ENCODE measurements around the gene STK36. TPM values are rescaled to one million over a fixed set of nuclear protein-coding genes. Genes with fewer than 3 reads are reported as not detected.

STK36 gene
- total RNA-seq, 1 donor from 2014 or later: 42.7 TPM

DNA sequence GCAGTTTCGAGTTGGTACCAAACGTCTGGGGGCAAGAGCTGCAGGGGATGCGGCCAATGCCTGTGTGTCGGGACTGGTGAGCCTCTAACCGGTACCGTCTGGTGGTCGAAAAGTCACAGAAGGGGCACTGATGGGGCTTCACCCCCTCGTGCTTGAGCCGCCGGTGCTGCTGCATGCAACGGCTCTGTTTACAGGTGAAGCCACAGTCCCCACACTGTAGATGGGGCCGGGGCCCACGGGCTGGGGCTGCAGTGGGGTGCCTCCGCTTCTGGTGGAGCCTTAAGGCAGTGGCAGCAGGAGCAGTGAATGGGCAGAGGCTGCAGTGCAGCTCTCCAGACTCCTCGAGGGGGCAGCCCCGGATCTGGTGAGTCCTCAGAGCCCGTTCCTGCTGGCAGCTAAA, 29.1 kb upstream of the STK36 start:
- H3K9me3 Mint-ChIP-seq (ENCODE audit: low read depth): no peaks in the 10 kb centered on the region
- TF ChIP-seq, protein P1, sequence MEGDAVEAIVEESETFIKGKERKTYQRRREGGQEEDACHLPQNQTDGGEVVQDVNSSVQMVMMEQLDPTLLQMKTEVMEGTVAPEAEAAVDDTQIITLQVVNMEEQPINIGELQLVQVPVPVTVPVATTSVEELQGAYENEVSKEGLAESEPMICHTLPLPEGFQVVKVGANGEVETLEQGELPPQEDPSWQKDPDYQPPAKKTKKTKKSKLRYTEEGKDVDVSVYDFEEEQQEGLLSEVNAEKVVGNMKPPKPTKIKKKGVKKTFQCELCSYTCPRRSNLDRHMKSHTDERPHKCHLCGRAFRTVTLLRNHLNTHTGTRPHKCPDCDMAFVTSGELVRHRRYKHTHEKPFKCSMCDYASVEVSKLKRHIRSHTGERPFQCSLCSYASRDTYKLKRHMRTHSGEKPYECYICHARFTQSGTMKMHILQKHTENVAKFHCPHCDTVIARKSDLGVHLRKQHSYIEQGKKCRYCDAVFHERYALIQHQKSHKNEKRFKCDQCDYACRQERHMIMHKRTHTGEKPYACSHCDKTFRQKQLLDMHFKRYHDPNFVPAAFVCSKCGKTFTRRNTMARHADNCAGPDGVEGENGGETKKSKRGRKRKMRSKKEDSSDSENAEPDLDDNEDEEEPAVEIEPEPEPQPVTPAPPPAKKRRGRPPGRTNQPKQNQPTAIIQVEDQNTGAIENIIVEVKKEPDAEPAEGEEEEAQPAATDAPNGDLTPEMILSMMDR (IDR thresholded peaks at IDR 0.05): no peak
- no peak overlapping the region for H3K27ac Mint-ChIP-seq (ENCODE audit: unreplicated experiment)
- DNase-seq (ENCODE audit: low spot score): peak; percentile 90
- H3K27me3 Mint-ChIP-seq (ENCODE audit: low read depth): no peaks in the 10 kb centered on the region
- no peak overlapping the region for H3K4me3 Mint-ChIP-seq (ENCODE audit: unreplicated experiment)
- peaks cover 35% of the 10 kb centered on the region for H3K36me3 Mint-ChIP-seq (ENCODE audit: low read depth)
- no peaks in the 10 kb centered on the region for H3K4me1 Mint-ChIP-seq (ENCODE audit: low read depth)

DNA sequence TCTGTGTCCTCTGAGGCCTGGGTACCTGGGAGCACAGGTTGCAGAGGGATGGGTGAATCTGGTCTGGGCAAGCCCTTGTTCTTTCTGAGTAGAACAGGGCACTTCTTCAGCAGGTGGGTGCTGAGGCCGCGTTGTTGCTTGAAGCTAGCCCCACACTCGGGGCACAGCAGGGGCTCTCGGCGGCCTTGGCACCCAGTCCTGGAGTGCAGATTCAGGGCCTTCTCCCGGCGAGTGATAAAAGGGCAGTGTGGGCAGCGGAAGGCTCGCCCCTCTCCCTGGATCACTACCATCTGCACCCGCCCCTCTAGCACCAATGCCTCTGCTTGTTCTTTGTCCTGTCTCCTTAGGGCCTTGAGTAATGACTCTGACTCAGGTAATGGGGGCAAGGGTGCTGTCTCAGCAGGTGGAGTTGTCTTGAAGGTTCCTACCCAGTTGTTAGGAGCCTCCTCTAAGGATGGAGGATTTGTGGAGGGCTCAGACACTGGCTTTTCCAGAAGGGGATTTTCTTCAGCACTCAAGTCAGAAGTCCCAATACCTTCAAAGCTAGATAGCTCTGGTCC, 28.1 kb upstream of the STK36 start:
- H3K4me3 Mint-ChIP-seq (ENCODE audit: unreplicated experiment): no peak overlapping the region
- no peak for DNase-seq (ENCODE audit: low spot score)
- H3K9me3 Mint-ChIP-seq (ENCODE audit: low read depth): no peaks in the 10 kb centered on the region
- no peaks in the 10 kb centered on the region for H3K4me1 Mint-ChIP-seq (ENCODE audit: low read depth)
- no peaks in the 10 kb centered on the region for H3K27me3 Mint-ChIP-seq (ENCODE audit: low read depth)
- no peak overlapping the region for H3K27ac Mint-ChIP-seq (ENCODE audit: unreplicated experiment)
- TF ChIP-seq, protein P1 (IDR thresholded peaks at IDR 0.05): no peak
- H3K36me3 Mint-ChIP-seq (ENCODE audit: low read depth): peaks cover 32% of the 10 kb centered on the region

DNA sequence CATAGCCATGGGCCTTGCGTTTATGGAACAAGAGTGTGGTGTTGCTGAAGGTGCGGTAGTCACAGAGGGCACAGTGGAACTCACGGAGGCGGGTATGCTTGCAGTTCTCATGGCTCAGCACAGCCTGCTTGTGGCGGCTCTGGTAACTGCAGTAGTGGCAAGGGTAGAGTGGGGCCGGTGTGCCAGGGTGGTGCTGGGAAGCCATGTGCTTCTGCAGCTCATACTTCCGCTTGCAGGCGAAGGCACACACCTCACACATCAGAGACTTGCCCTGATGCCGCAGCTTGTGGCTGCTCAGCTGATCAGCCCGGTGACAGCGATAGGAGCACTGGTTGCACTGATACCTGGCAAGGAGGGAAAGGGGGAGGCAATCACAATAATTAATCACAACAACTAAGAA, 27.2 kb upstream of the STK36 start:
- no peak for DNase-seq (ENCODE audit: low spot score)
- no peaks in the 10 kb centered on the region for H3K4me1 Mint-ChIP-seq (ENCODE audit: low read depth)
- H3K4me3 Mint-ChIP-seq (ENCODE audit: unreplicated experiment): no peak overlapping the region
- peaks cover 28% of the 10 kb centered on the region for H3K36me3 Mint-ChIP-seq (ENCODE audit: low read depth)
- no peaks in the 10 kb centered on the region for H3K9me3 Mint-ChIP-seq (ENCODE audit: low read depth)
- no peak overlapping the region for H3K27ac Mint-ChIP-seq (ENCODE audit: unreplicated experiment)
- TF ChIP-seq, protein P1 (IDR thresholded peaks at IDR 0.05): no peak
- no peaks in the 10 kb centered on the region for H3K27me3 Mint-ChIP-seq (ENCODE audit: low read depth)

DNA sequence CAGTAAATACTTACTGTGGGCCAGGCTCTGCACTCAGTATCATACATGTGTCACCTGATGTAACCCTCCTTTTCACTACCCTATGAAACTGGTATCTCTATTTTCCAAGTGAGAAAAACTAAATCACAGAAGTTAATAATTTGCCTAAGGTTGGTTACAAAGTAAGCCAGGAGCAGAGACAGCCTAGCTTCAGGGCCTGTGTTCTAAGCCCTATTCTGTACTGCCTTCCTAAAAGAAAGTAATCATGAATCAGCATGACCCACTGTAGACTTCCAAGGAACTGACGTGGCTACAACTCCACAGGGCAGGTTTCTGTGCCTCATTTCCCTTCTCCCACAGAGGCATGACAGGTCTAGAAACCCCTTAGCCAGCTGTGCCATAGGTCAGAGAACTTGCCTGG, 26.8 kb upstream of the STK36 start:
- DNase-seq (ENCODE audit: low spot score): no peak
- TF ChIP-seq, protein P1 (IDR thresholded peaks at IDR 0.05): no peak
- Mint-ChIP-seq H3K27ac (ENCODE audit: unreplicated experiment) (peak overlapping the region; percentile 45), H3K4me1 (ENCODE audit: low read depth) (no peaks in the 10 kb centered on the region), H3K36me3 (ENCODE audit: low read depth) (peaks cover 28% of the 10 kb centered on the region), H3K4me3 (ENCODE audit: unreplicated experiment) (no peak overlapping the region), H3K27me3 (ENCODE audit: low read depth) (no peaks in the 10 kb centered on the region), H3K9me3 (ENCODE audit: low read depth) (no peaks in the 10 kb centered on the region)

DNA sequence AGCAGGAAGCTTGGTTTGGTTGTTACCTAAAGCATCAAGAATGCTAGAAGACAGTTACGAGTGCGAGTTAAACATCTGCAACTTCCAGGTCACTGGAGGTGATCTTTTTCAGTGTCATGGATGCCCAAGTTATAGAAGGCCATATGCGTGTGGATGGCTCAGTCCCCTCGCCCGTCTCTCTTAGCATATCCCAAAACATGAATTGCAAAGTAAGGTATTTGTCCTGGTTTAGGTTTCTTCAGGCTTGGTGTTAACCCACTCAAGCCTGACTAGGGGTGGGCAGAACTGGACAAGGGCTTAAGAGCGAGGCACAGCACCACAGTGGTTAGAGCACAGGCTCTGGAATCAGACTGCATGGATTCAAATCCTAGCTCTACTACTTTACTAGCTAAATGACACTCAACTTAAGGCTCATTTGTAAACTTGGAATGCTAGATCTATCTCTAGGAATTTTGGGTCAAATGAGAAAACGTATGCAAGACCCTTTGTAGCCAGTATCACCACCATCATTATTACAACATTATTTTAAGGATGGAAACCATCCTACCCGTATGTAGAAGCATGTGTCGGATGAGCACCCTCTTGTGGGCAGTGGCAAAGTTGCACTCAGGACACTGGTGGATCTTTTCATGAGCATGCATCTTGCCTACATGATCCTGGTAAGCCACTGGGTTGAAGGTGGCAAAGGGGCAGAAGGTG, 23.6 kb upstream of the STK36 start:
- TF ChIP-seq, protein P1 (IDR thresholded peaks at IDR 0.05): peak; percentile 92
- no peak for DNase-seq (ENCODE audit: low spot score)
- no peaks in the 10 kb centered on the region for H3K4me1 Mint-ChIP-seq (ENCODE audit: low read depth)
- no peaks in the 10 kb centered on the region for H3K9me3 Mint-ChIP-seq (ENCODE audit: low read depth)
- peaks cover 29% of the 10 kb centered on the region for H3K36me3 Mint-ChIP-seq (ENCODE audit: low read depth)
- H3K4me3 Mint-ChIP-seq (ENCODE audit: unreplicated experiment): no peak overlapping the region
- peak overlapping the region; percentile 41 for H3K27ac Mint-ChIP-seq (ENCODE audit: unreplicated experiment)
- H3K27me3 Mint-ChIP-seq (ENCODE audit: low read depth): no peaks in the 10 kb centered on the region

All from chondrocyte (in vitro differentiated cells).